MV-4-11 (cell line): ENCODE measurements around the gene RPS6KA3.
"Not testable (repeated sequence)": the region's sequence is repeated elsewhere in the genome, so short reads cannot be mapped to it uniquely, and the experiment has no call there.

Experiments
- DNase-seq: peaks from one replicate; lab custom pipeline; 2025; lab: John Stamatoyannopoulos, UW

RPS6KA3 gene

DNA sequence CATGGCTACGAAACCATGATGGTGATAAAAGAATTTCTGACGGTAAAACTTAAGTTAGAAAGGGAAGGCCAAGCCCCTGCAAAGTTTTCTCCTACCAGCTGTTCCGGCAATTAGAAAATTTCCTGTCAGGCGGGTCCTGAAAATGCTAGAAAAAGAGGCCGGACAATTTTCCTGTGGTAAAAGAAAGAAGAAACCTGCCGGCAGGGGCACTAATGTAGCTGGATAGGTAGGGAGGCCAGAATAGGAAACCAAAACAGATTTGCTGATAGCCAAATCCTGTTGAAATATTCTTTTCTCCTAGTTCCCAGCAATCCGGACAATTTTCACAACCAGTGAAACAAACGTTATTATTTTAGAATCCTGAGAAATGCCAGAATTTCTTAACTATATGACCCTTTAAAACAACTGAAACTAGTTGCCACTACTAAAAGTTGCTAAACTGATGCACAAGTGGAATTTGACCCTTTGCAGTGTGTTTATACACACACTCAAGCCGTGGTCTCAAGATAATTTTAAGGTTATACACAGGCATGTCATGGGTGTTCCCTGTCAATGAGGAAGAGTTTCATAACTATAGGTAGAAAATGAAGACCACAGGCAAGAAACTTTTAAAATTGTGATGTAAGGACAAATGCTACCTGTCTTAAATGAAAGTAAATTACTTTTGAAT lies 47.7 kb downstream of the RPS6KA3 start:
- DNase-seq, result no peak

DNA sequence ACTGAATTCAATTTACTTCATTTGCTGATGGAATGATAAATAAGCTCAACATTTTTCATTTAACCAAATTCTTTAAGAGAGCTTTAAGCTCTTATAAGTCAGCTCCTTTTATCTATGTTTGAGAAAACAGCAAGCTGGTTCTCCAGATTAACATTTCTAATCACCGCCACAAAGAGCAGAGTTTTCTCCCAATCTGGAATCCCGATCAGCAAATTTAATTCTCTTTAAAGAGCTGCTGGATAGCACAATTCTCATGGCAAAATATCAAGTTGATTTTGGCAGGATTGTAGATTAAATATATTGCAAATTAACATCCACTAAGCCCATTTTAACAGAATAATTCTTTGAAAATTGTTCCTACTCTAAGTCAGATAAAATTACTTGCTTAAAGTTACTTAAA lies 48.8 kb downstream of the RPS6KA3 start:
- DNase-seq, result no peak

GRCh38 chrX:20217271-20217670 lies 49.4 kb downstream of the RPS6KA3 start:
- no peak for DNase-seq

DNA sequence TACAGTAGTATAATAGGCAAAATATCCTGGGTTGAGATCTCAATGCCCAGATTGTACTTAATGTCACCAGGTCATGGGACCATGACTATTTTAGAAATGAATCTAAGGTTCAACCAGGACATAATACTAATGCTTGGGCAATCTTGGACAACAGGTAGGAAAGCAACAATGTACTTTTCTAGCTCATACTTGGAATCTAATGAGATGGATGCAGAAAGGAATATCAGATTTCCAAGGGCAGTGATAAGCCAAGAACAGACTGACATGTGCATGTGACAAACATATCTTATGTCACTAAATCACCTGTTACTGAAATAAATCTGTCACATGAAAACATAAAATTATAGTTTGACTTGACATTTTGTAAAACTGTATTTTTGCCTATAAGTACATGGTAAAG lies 51.1 kb downstream of the RPS6KA3 start:
- no peak for DNase-seq

- no peak for DNase-seq
These were observed 54.1 kb downstream of the RPS6KA3 start for GRCh38 chrX:20212486-20213089.

- DNase-seq, result no peak
These were observed 55.4 kb downstream of the RPS6KA3 start for GRCh38 chrX:20211261-20211786.

DNA sequence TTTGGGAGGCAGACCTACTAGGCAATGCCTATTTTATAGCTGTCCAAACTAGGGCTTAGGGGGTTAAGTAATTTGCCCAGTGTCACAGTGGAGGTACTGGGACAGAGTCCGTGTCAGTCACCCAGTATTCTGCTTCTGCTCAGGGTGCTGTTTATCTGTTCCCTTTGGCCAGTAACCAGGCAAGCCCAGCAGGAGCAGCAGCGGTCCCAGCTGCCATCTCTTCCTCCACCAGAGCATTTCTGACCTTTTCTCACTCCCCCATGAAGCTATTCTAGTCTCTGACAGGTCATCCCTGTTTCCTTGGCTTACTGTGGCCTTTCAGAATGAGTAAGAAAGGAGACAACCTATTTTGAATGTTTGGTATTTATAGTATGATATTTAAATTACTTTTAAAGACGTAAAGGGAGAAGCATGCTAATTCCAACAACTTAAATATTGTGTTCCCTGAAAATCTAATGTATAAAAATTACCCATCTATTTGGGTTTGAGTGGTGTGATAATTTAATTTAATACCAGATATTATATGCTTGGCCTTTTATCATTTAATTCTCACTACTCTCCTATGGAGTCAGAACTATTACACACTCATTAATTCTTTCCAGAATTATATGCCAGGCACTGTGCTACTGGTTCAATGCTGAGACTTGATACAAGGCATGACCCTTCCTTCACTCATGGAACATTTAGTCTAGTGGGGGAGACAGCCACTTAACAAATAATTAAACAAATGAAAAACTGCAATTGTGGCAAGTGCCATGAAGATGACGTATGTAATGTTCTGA lies 60.6 kb downstream of the RPS6KA3 start:
- DNase-seq, result no peak

GRCh38 chrX:20204351-20204750 lies 62.4 kb downstream of the RPS6KA3 start:
- DNase-seq, result no peak

- DNase-seq, result no peak
These were observed 69.0 kb downstream of the RPS6KA3 start for GRCh38 chrX:20197641-20198210.

GRCh38 chrX:20189171-20189570 lies 77.5 kb downstream of the RPS6KA3 start:
- no peak for DNase-seq

DNA sequence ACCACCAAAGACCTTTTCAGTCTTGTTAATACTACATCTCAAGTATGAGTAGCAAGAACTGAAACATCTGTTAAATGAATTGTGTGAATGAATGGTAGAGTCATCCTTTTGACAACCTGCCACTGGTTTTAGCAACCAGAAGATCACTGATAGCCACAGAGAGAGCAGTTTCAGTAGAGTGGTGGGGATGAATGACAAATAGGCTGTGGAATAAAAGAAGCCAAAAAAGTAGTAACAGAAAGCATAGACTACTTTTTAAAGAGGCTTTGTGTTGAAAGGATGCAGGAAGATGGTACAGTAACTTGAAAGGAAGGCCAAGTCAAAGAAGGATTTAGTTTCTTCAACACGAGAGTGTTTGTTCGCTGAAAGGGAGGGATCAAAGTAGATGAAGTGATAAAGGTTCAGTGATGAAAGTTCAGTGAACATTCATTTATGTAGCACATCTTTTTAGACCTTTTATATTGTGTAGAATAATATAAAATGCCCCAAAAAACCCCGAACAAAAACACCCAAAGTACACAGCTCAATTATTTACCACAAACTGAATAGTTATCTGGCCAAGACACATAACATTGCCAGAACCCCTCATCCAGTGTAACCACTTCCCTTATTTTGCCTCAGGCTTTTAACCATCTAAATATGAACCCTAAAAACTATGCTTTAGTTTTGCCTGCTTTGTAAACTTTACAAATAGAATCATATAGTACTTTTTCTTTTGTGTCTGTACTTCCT lies 84.9 kb downstream of the RPS6KA3 start:
- peak; percentile 10 for DNase-seq

- DNase-seq, result no peak
These were observed 89.6 kb downstream of the RPS6KA3 start for GRCh38 chrX:20177093-20177492.

DNA sequence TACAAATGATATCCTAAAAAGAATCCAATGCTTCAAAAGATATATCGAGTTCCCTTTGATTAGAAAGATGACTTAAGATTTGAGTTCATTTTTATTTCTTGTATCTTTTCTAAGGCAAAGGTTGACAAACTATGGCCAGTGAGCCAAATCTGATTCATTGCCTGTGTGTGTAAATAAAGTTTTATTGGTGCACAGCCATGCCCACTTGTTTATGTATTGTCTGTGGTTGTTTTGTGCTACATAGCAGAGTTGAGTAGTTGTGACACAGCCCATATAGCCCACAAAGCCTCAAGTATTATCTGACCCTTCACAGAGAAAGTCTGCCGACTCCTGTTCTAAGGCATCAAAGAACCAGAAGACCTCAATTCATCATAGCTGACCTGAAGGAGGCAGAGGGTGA lies 92.9 kb downstream of the RPS6KA3 start:
- DNase-seq, result no peak

DNA sequence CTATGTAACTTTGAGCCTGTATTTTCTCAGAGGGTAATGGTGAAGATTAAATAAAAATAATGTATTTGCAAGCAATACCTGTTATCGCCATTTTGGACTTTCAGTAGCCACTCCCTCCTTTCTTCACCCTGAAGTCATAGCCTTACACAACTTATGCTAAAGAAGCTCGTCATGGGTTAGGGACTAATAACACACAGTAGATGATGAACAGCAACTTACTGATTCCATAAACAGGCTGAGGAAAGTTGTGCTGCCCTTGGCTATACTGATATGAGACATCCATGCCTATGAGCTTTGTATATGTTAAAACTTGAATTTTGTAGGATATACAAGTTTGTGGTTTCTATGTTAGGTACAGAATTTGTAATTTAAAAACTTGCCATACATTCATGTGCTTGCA lies 93.4 kb downstream of the RPS6KA3 start:
- no peak for DNase-seq

GRCh38 chrX:20171887-20172286 lies 94.8 kb downstream of the RPS6KA3 start:
- no peak for DNase-seq

GRCh38 chrX:20162516-20162915 lies 104.2 kb downstream of the RPS6KA3 start:
- not testable (repeated sequence) for DNase-seq

GRCh38 chrX:20159797-20160385 lies 106.8 kb downstream of the RPS6KA3 start:
- DNase-seq, result no peak

DNA sequence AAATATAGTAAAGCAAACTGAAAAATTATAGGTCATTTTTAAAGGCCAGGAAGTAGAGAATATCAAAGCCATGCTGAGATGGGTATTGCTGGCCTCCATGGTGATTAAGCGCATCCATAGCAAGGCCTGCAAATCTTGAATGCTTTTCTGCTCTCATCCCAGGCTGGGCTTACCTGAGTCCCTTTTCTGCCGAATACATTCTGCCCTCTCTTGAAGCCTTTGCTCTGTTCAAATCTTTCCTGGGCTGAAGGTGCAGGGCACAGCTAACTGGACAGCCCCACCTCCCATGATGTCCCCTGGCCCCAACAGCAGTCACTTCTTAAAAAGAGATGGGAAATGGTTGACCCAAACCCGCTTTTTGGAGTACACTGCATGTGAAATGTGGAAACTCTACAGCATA lies 115.0 kb downstream of the RPS6KA3 start:
- DNase-seq, result no peak

- no peak for DNase-seq
These were observed 117.4 kb downstream of the RPS6KA3 start for GRCh38 chrX:20149326-20149725.

- peak; percentile 47 for DNase-seq
These were observed 119.1 kb downstream of the RPS6KA3 start for GRCh38 chrX:20147561-20147960.

- peak; percentile 63 for DNase-seq
These were observed 122.2 kb downstream of the RPS6KA3 start for GRCh38 chrX:20144491-20144890.

DNA sequence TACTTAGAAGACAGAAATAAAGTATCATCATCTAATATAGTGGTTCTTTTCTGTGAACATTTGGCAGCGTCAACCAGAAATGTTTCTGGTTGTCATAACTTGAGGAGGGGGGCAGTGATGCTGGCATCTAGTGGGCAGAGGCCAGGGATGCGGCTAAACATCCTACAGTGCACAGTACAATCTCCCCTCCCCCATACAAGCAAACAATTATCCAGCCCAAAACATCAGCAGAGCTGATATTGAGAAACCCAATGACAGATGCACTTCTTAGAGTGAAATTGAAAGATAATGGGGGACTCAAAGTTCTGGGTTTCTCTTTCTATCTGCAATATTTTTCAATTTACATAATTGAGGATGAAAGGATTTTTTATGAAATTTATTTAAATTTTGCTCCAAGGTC lies 123.1 kb downstream of the RPS6KA3 start:
- peak; percentile 7 for DNase-seq
